Endothelial cell of umbilical vein (primary cell): ENCODE results near the gene R3HDM2. TPM values are rescaled to one million over a fixed set of nuclear protein-coding genes. Genes with fewer than 3 reads are reported as not detected.

Experiments
- BruUV-seq: library from RNA; stranded (reverse); fragments of 400-500 nt; replicated peaks from 2 replicates; lab custom pipeline; 2021; lab: Mats Ljungman, UMichigan
- CTCF ChIA-PET: fragments of 300-600, 350-600 bp; sonication (Branson Sonifier 250); formaldehyde crosslinking; loops from one replicate; lab custom pipeline; 2021; ENCODE audit warnings: antibody characterized with exemption, inconsistent platforms; lab: Charles Lee
- POLR2A ChIA-PET: fragments of 300-600, 350-600 bp; sonication (Branson Sonifier 250); formaldehyde crosslinking; loops from one replicate; lab custom pipeline; 2021; ENCODE audit warnings: antibody characterized with exemption, inconsistent platforms; lab: Charles Lee
- DNase-seq: peaks from one replicate; pipeline ENCODE4 v3.0.0-alpha.2; 2011; ENCODE audit warnings: low read depth, low spot score
- FAIRE-seq: peaks from 2 replicates; lab custom pipeline; 2011; peaks lifted over from hg19 to GRCh38; lab: Jason Lieb, UNC
- H2AFZ ChIP-seq: 2 replicates; pipeline ENCODE4 v1.6.0; 2012; ENCODE audit warnings: low read depth, low read length, control low read depth, inconsistent platforms
- H3K27ac ChIP-seq: 2 replicates; pipeline ENCODE4 v1.5.1; 2011; ENCODE audit warnings: low read depth, mild to moderate bottlenecking, control low read depth, low read length, moderate library complexity; ENCODE audit not compliant: insufficient read depth
- H3K27me3 ChIP-seq, 2 experiments: 2 replicates each; pipeline versions ENCODE4 v1.6.0 to v1.6.1; 2011; ENCODE audit warnings: low read length in 2 of 2, mixed read lengths in 1 of 2; ENCODE audit not compliant: control insufficient read depth in 2 of 2, insufficient read depth in 2 of 2
- H3K36me3 ChIP-seq, 2 experiments: 2 replicates in 1 of 2; 3 replicates in 1 of 2; pipeline ENCODE4 v1.5.1; 2011; ENCODE audit warnings: low read length in 2 of 2, mild to moderate bottlenecking in 1 of 2, moderate library complexity in 1 of 2; ENCODE audit not compliant: control insufficient read depth in 2 of 2, insufficient read depth in 2 of 2; ENCODE audit errors: extremely low read depth in 1 of 2
- H3K4me1 ChIP-seq: 3 replicates; pipeline ENCODE4 v1.5.1; 2011; ENCODE audit warnings: mild to moderate bottlenecking, low read length; ENCODE audit not compliant: control insufficient read depth, insufficient read depth; ENCODE audit errors: extremely low read depth
- H3K4me2 ChIP-seq: 2 replicates; pipeline ENCODE4 v1.6.1; 2011; ENCODE audit warnings: low read length, control low read depth, mixed read lengths; ENCODE audit not compliant: insufficient read depth
- H3K4me3 ChIP-seq, 3 experiments: fragments of 200-600 bp in 1 of 3; sonication (generic), shearing (Covaris generic) in 1 of 3; replicated peaks in 1 of 3; 2 replicates each; pipeline ENCODE4 v1.5.1; 2011 to 2016; ENCODE audit warnings: control low read depth in 3 of 3, low read length in 3 of 3, mild to moderate bottlenecking in 2 of 3, inconsistent platforms in 1 of 3, low read depth in 1 of 3, moderate library complexity in 1 of 3; ENCODE audit not compliant: insufficient read depth in 1 of 3
- H3K79me2 ChIP-seq: 2 replicates; pipeline ENCODE4 v1.6.0; 2012; ENCODE audit warnings: low read length, inconsistent platforms; ENCODE audit not compliant: control insufficient read depth, insufficient read depth
- H3K9ac ChIP-seq: replicated peaks from 2 replicates; pipeline ENCODE3; 2011; ENCODE audit warnings: low read length, control low read depth; ENCODE audit not compliant: insufficient read depth; ENCODE audit errors: extremely low read depth
- H3K9me1 ChIP-seq: replicated peaks from 3 replicates; pipeline ENCODE4 v1.6.0; 2011; ENCODE audit warnings: mild to moderate bottlenecking, low read length; ENCODE audit not compliant: control insufficient read depth, insufficient read depth; ENCODE audit errors: extremely low read depth
- H3K9me3 ChIP-seq: replicated peaks from 2 replicates; pipeline ENCODE4 v1.5.1; 2012; ENCODE audit warnings: low read length, inconsistent platforms; ENCODE audit not compliant: control insufficient read depth, insufficient read depth
- H4K20me1 ChIP-seq: replicated peaks from 2 replicates; pipeline ENCODE3; 2011; ENCODE audit warnings: mild to moderate bottlenecking, low read length; ENCODE audit not compliant: control insufficient read depth, insufficient read depth; ENCODE audit errors: extremely low read depth
- EZH2 ChIP-seq: IDR thresholded peaks from 2 replicates; pipeline ENCODE4 v1.6.1; 2012; ENCODE audit warnings: borderline replicate concordance, low read depth, mild to moderate bottlenecking, moderate library complexity, low read length, inconsistent platforms; ENCODE audit not compliant: severe bottlenecking
- FOS ChIP-seq: IDR thresholded peaks from 2 replicates; pipeline ENCODE4 v1.6.1; 2011; ENCODE audit warnings: mild to moderate bottlenecking, low read length, moderate library complexity, borderline replicate concordance; ENCODE audit not compliant: insufficient read depth
- GATA2 ChIP-seq: IDR thresholded peaks from 2 replicates; pipeline ENCODE4 v1.7.0; 2011; ENCODE audit warnings: low read depth, mild to moderate bottlenecking, moderate library complexity, mixed read lengths, low read length; ENCODE audit not compliant: insufficient read length, insufficient read depth
- JUN ChIP-seq: IDR thresholded peaks from 2 replicates; pipeline ENCODE4 v1.6.1; 2011; ENCODE audit warnings: borderline replicate concordance, low read depth; ENCODE audit not compliant: insufficient read length, insufficient read depth
- MYC ChIP-seq: IDR thresholded peaks from one replicate; pipeline ENCODE4 v1.6.1; 2011; ENCODE audit warnings: mild to moderate bottlenecking, low read depth, low read length
- POLR2A ChIP-seq: IDR thresholded peaks from 2 replicates; pipeline ENCODE4 v1.6.1; 2012; ENCODE audit warnings: low read depth, mild to moderate bottlenecking, control low read depth, low read length
- POLR2AphosphoS5 ChIP-seq: IDR thresholded peaks from 2 replicates; pipeline ENCODE4 v1.6.1; 2012; ENCODE audit warnings: low read depth, mild to moderate bottlenecking, control low read depth, low read length, moderate library complexity; ENCODE audit not compliant: insufficient read depth
- dilution Hi-C: fragments of 300-500 bp; cut with MboI; formaldehyde crosslinking; loops from one replicate; pipeline ENCODE4 v1.15.0; 2019; ENCODE audit warnings: low sequenced_read_pairs; ENCODE audit not compliant: extremely low pct_ligation_motif_present
- intact Hi-C: fragments of 100-400 bp; cut with micrococcal nuclease; formaldehyde crosslinking; loops from one replicate; pipeline ENCODE4 v1.10.0; 2022
- polyA plus RNA-seq, 4 experiments: library from polyadenylated mRNA; depleted of rRNA in 3 of 4; stranded (reverse) in 3 of 4; unstranded in 1 of 4; fragments of >200 nt; gene quantifications; 2 replicates each; pipeline versions ENCODE4 v1.2.1 to v1.2.3, GENCODE V29; 2011 to 2012; ENCODE audit warnings: missing spikeins in 1 of 4
- total RNA-seq: library from RNA; stranded (reverse); gene quantifications from 2 replicates; pipeline ENCODE4 v1.2.3, GENCODE V29; 2021
- TF ChIP-seq, protein P1 (sequence below), 2 donors: IDR thresholded peaks; 1 replicate in 1 of 2; 2 replicates in 1 of 2; pipeline ENCODE4 v1.5.1; 2011; ENCODE audit warnings: low read length in 2 of 2, mild to moderate bottlenecking in 2 of 2, moderate library complexity in 2 of 2, control low read depth in 1 of 2, inconsistent platforms in 1 of 2, low read depth in 1 of 2; ENCODE audit not compliant: insufficient read depth in 1 of 2; ENCODE audit errors: extremely low read depth in 1 of 2
- TF ChIP-seq, protein P2 (sequence below): IDR thresholded peaks from 2 replicates; pipeline ENCODE4 v1.6.1; 2011; ENCODE audit not compliant: insufficient read depth, insufficient read length

The R3HDM2 gene
- total and polyA plus RNA-seq, 2 donors (not counting 3 experiments of a cell fraction or from before 2014, with no cell fraction given): 26.1 to 31.3 TPM

DNA sequence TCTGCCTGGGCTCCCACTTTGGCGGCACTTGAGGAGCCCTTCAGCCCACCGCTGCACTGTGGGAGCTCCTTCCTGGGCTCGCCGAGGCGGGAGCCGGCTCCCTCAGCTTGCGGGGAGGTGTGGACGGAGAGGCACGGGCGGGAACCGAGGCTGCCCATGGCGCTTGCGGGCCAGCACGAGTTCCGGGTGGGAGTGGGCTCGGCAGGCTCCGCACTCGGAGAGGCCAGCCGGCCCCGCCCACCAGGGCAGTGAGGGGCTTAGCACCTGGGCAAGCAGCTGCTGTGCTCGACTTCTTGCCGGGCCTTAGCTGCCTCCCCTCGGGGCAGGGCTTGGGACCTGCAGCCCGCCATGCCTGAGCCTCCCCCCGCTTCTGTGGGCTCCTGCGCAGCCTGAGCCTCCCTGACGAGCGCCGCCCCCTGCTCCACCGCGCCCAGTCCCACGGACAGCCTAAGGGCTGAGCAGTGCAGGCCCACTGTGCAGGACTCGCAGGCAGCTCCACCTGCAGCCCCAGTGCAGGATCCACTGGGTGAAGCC, 44.6 kb downstream of the R3HDM2 start:
- DNase-seq (no peak), FAIRE-seq (no peak)
- TF ChIP-seq POLR2A (no peak), POLR2AphosphoS5 (no peak), FOS (no peak), JUN (no peak), GATA2 (no peak), EZH2 (no peak), MYC (no peak)
- TF ChIP-seq, protein P1, sequence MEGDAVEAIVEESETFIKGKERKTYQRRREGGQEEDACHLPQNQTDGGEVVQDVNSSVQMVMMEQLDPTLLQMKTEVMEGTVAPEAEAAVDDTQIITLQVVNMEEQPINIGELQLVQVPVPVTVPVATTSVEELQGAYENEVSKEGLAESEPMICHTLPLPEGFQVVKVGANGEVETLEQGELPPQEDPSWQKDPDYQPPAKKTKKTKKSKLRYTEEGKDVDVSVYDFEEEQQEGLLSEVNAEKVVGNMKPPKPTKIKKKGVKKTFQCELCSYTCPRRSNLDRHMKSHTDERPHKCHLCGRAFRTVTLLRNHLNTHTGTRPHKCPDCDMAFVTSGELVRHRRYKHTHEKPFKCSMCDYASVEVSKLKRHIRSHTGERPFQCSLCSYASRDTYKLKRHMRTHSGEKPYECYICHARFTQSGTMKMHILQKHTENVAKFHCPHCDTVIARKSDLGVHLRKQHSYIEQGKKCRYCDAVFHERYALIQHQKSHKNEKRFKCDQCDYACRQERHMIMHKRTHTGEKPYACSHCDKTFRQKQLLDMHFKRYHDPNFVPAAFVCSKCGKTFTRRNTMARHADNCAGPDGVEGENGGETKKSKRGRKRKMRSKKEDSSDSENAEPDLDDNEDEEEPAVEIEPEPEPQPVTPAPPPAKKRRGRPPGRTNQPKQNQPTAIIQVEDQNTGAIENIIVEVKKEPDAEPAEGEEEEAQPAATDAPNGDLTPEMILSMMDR (IDR thresholded peaks at IDR 0.05; ENCODE audit: extremely low read depth in 1 of 2, insufficient read depth in 1 of 2, low read depth in 1 of 2, low read length in 2 of 2): no peak
- TF ChIP-seq, protein P2, sequence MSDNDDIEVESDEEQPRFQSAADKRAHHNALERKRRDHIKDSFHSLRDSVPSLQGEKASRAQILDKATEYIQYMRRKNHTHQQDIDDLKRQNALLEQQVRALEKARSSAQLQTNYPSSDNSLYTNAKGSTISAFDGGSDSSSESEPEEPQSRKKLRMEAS: no peak
- no peaks in the 10 kb centered on the region for H4K20me1 ChIP-seq
- peaks cover 22% of the 10 kb centered on the region for H3K4me1 ChIP-seq
- H2AFZ ChIP-seq: no peak overlapping the region
- no peaks in the 10 kb centered on the region for H3K9me3 ChIP-seq
- CTCF ChIA-PET: interaction anchor here (1.1 kb wide), 1 partner anchor 12 kb away, joined by 3 read pairs; no protein-coding TSS in a partner anchor
- H3K27me3 ChIP-seq: no peaks in the 10 kb centered on the region
- H3K4me2 ChIP-seq: no peak overlapping the region
- H3K9ac ChIP-seq: no peak overlapping the region
- H3K79me2 ChIP-seq: no peaks in the 10 kb centered on the region
- H3K36me3 ChIP-seq: no peaks in the 10 kb centered on the region
- POLR2A ChIA-PET: no interaction called here
- intact Hi-C loops: no loop called here
- H3K27ac ChIP-seq: no peak overlapping the region
- dilution Hi-C loops: no loop called here
- H3K4me3 ChIP-seq: no peak overlapping the region
- H3K9me1 ChIP-seq: no peaks in the 10 kb centered on the region
- BruUV-seq: no TSS peak
